NB4 (cell line): ENCODE data around the gene MLLT6.

Experiments used
- POLR2A ChIP-seq: IDR thresholded peaks from 2 replicates; pipeline ENCODE4 v1.6.1; 2011; ENCODE audit warnings: mild to moderate bottlenecking; ENCODE audit not compliant: insufficient read length; ENCODE audit errors: extremely low read depth
- TF ChIP-seq, protein P1 (sequence below): IDR thresholded peaks from one replicate; pipeline ENCODE4 v1.5.1; 2012; ENCODE audit warnings: low read depth, low read length

DNA sequence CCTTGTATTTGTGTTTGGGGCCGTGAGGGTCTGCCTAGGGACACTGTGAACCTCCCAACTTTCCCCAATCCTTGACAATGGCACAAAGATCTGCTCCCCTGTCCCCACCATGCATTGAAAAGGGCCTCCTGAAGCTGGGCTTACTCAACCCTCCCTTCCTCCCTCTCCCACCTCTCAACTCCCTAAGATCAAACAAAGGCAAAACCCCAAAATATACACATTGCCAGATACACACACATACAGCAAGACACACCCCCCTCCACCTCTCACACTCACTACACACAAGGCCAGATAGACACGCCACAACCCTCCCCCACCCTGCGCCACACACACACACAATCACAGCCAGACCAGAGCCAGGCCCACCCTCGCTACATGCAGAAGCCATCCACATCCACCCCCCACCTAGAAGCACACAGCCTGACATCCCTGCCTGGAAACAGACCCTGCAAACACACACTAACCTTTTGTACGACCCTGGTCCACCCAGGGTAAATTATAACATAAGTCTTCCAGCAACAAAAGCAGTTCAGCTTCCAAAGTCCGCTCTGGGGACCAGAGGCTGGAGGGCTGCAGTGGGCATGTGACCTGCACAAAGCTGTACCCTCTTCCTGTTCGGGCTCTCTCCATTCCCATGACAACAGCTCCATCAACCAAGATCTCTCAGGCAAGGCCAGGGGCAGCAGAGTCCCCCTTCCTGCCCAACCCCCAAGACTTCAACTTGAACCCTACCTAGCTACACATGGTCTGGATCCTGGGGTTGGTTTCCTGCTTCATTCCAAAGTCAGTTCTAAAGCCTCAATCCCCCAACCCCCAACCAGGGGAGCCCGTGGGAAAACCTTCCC, 41.2 kb downstream of the MLLT6 start:
- no peak for TF ChIP-seq POLR2A
- TF ChIP-seq, protein P1, sequence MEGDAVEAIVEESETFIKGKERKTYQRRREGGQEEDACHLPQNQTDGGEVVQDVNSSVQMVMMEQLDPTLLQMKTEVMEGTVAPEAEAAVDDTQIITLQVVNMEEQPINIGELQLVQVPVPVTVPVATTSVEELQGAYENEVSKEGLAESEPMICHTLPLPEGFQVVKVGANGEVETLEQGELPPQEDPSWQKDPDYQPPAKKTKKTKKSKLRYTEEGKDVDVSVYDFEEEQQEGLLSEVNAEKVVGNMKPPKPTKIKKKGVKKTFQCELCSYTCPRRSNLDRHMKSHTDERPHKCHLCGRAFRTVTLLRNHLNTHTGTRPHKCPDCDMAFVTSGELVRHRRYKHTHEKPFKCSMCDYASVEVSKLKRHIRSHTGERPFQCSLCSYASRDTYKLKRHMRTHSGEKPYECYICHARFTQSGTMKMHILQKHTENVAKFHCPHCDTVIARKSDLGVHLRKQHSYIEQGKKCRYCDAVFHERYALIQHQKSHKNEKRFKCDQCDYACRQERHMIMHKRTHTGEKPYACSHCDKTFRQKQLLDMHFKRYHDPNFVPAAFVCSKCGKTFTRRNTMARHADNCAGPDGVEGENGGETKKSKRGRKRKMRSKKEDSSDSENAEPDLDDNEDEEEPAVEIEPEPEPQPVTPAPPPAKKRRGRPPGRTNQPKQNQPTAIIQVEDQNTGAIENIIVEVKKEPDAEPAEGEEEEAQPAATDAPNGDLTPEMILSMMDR, result no peak
